Activated T-cell treated with anti-CD3 and anti-CD28 coated beads for 48 hours (primary cell): ENCODE data around the gene KRT12.
"Not testable (repeated sequence)": the region's sequence is repeated elsewhere in the genome, so short reads cannot be mapped to it uniquely, and the experiment has no call there.

Source experiments
- DNase-seq: peaks from one replicate; pipeline ENCODE4 v3.0.0-alpha.2; 2020; ENCODE audit warnings: low read depth

The KRT12 gene

GRCh38 chr17:40814657-40815056, 52.4 kb downstream of the KRT12 start:
- DNase-seq: not testable (repeated sequence)

DNA sequence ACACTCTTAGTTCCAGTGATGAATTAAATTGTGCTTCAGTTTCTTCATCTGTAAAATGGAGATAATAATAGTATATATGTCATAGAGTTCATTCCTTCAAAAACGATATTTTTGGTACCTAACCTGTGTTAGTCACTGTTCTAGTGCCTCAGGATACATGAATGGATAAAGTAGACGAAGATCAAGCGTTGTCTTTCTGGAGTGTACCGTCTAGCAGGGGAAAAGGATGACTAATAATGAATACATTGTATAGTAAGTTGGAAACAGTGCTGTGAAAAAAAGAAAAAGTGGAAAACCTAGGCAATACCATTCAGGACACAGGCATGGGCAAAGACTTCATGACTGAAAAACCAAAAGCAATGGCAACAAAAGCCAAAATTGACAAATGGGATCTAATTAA, 53.2 kb downstream of the KRT12 start:
- DNase-seq: no peak

DNA sequence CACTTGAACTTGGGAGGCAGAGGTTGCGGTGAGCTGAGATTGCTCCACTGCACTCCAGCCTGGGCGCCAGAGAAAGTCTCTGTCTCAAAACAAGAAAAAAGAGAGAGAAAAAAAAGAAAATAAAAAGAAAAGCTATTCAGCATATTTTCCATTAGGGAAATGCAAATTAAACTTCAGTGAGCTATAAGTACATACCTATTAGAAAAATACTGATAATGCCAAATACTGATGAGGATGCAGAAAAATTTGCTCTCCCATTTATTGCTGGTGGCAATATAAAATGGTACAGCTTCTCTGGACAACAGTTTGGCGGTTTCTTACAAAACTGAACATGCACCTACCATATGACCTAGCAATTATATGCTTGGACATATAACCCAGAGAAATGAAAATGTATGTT, 54.4 kb downstream of the KRT12 start:
- no peak for DNase-seq
